ENCODE results near the gene ITPK1.

Gene ITPK1

DNA sequence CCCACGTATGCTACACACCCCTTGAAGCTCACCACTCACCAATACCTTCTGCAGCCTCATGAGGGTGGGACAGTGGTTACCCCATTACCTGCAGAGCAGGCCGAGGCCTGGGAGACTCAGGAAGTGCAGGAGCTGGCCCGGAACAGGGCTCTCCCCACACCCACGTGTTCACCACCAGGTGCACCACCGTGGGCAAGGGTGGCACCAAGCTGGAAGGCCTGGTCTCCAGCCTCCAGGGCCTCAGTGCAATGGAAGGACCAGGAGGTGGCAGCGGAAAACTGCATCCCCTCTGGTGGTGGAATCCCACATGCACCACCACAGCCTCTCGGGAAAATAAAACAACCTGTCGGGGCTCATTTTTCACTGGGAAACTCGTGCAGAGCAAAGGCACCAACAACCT, 36.4 kb downstream of the ITPK1 start:
- Histone ChIP-seq H3K4me3 (ENCODE audit: low read length) (no peak overlapping the region), H3K9me3 (ENCODE audit: insufficient read depth, low read depth, low read length) (no peaks in the 10 kb centered on the region), H3K36me3 (ENCODE audit: insufficient read depth, low read length) (no peaks in the 10 kb centered on the region), H3K27ac (ENCODE audit: low read depth, low read length) (no peak overlapping the region), H3K9ac (ENCODE audit: low read depth, low read length) (no peak overlapping the region), H3K4me1 (ENCODE audit: insufficient read depth, low read length) (no peaks in the 10 kb centered on the region), H3K27me3 (ENCODE audit: insufficient read depth, low read length) (no peaks in the 10 kb centered on the region)
- WGBS, result 92% methylated on average over 8 of the region's 9 CpGs

DNA sequence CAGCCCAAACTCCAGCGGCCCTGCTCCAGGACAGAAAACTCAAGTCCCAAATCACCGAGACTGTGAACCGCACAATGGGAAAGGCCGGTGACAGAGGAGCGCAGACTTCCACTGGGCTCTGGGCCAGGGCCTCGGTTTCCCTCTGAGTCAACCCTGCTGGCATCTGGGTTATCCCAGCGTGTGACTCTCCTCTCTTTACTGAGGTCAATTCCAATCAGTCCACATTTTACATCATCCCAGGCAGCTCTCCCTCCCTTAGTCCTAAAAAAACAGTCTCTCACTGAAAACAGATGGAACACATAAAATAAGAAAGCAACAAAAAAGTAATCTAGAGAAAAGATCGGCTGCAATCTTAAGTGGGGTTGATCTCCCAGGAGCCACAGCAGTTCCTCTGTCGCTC, 36.9 kb downstream of the ITPK1 start:
- H3K27me3 ChIP-seq (ENCODE audit: insufficient read depth, low read length), result no peaks in the 10 kb centered on the region
- WGBS, result 96% methylated on average over 9 of the region's 9 CpGs

DNA sequence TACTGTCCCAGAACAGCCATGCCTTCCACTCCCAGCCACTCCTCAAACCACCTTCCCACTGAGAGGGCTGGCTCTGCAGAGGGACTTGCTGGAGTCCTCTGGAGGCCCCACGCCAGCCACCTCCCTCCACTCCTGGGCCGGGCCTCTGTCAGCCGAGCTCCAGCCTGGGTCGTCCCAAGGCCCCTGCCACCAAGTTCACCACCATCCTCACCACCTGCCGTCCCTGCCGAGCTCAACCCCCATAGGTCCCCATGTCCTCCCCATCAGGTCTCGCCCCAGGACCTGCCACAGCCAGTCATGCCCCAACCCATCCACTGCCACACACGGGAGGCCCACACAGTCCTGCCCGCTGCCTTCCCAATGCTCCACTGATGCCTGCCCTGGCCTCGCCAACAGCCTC, 39.0 kb downstream of the ITPK1 start:
- no peak overlapping the region for H3K4me3 ChIP-seq (ENCODE audit: low read length)
- H3K4me1 ChIP-seq (ENCODE audit: insufficient read depth, low read length), result no peaks in the 10 kb centered on the region
- no peaks in the 10 kb centered on the region for H3K27me3 ChIP-seq (ENCODE audit: insufficient read depth, low read length)
- no peak overlapping the region for H3K9ac ChIP-seq (ENCODE audit: low read depth, low read length)
- no peaks in the 10 kb centered on the region for H3K36me3 ChIP-seq (ENCODE audit: insufficient read depth, low read length)
- 90% methylated on average over 10 of the region's 10 CpGs for WGBS
- H3K27ac ChIP-seq (ENCODE audit: low read depth, low read length), result no peak overlapping the region
- no peaks in the 10 kb centered on the region for H3K9me3 ChIP-seq (ENCODE audit: insufficient read depth, low read depth, low read length)

More for the DNA sequence above, 36.9 kb downstream of the ITPK1 start:
- no peaks in the 10 kb centered on the region for H3K36me3 ChIP-seq (ENCODE audit: insufficient read depth, low read length)
- no peak overlapping the region for H3K4me3 ChIP-seq (ENCODE audit: low read length)
- no peak overlapping the region for H3K27ac ChIP-seq (ENCODE audit: low read depth, low read length)
- no peak overlapping the region for H3K9ac ChIP-seq (ENCODE audit: low read depth, low read length)
- no peaks in the 10 kb centered on the region for H3K9me3 ChIP-seq (ENCODE audit: insufficient read depth, low read depth, low read length)
- no peaks in the 10 kb centered on the region for H3K4me1 ChIP-seq (ENCODE audit: insufficient read depth, low read length)

DNA sequence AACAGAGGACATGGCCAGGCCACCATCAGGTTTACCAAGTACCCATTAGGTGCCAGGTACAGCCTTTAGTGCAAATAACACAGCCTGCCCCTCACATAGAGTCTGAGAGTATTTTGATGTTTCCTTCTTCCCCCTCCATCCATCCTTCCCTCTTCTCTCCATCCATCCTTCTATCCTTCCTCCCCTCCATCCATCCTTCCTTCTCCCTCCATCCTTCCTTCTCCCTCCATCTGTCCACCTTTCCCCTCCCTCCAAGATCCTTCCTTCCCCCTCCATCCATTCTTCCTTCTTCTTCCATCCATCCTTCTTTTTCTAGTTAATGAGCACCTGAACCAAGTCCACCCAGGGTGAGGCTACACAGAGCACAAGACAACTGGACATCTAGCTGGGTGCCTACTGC, 39.8 kb downstream of the ITPK1 start:
- no peak overlapping the region for H3K27ac ChIP-seq (ENCODE audit: low read depth, low read length)
- H3K4me1 ChIP-seq (ENCODE audit: insufficient read depth, low read length), result no peaks in the 10 kb centered on the region
- H3K9me3 ChIP-seq (ENCODE audit: insufficient read depth, low read depth, low read length), result no peaks in the 10 kb centered on the region
- no peak overlapping the region for H3K4me3 ChIP-seq (ENCODE audit: low read length)
- H3K36me3 ChIP-seq (ENCODE audit: insufficient read depth, low read length), result no peaks in the 10 kb centered on the region
- H3K9ac ChIP-seq (ENCODE audit: low read depth, low read length), result no peak overlapping the region
- H3K27me3 ChIP-seq (ENCODE audit: insufficient read depth, low read length), result no peaks in the 10 kb centered on the region

DNA sequence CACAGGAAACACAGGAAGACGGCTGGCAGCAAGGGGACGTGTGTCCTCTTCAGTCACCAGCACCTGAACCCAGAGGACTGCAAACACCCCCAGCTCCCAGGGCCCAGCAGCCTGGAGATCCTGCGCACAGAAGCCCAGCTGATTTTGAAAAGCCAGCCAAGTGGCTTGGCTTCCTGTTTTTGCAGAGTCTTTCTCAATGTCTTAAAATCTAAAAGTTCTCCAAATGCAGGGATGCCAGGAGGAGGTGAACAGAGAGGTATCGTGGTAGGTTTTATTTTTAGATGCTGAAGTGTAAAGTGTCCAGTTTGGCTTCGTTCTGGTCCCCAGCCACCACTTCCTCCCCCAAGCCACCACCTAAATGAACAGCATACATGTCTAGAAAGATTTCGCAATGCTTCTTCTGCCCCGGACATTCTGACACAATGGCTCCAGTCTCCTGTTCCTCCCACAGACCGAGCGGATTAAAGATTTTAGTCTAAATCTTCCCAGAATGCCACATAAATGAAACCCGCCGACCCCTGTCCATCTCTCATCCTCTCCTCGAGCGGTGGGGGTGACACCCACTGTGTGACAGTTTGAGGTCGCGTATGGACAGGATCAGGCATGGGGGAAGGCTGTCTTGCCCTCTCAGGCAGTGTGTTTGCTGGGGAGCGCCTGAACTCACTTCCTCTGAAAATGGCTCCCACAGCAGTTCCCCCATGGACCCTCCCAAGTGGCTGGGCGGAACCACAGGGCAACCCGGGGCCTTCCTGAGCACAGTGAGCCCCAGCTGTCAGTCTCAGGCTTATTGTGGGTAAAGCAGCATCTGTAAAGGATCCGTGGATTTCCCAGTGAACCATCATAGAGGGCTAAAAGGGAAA, 41.6 kb downstream of the ITPK1 start:
- Histone ChIP-seq H3K4me3 (ENCODE audit: low read length) (no peak overlapping the region), H3K4me1 (ENCODE audit: insufficient read depth, low read length) (no peaks in the 10 kb centered on the region), H3K9me3 (ENCODE audit: insufficient read depth, low read depth, low read length) (no peaks in the 10 kb centered on the region), H3K9ac (ENCODE audit: low read depth, low read length) (no peak overlapping the region), H3K27me3 (ENCODE audit: insufficient read depth, low read length) (no peaks in the 10 kb centered on the region), H3K27ac (ENCODE audit: low read depth, low read length) (no peak overlapping the region), H3K36me3 (ENCODE audit: insufficient read depth, low read length) (no peaks in the 10 kb centered on the region)
- 85% methylated on average over 18 of the region's 19 CpGs for WGBS

DNA sequence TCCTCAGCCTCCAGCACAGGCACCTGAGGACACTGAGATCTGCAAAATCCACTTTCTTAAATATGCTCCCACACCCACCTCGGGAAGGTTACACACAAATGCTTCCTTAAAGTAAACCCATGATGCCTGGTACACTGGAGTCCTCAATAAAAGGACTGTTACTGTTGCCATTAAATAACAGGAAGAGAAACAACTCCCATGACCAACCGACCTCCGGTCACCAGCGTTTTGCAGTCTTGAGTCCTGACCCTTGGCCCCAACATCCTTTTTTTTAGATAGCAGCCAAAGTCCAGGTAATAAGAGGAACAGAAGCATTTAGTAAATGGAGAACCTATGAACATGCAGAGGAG, 42.4 kb downstream of the ITPK1 start:
- H3K4me1 ChIP-seq (ENCODE audit: insufficient read depth, low read length), result no peaks in the 10 kb centered on the region
- no peak overlapping the region for H3K9ac ChIP-seq (ENCODE audit: low read depth, low read length)
- WGBS, result 89% methylated on average over 4 of the region's 4 CpGs
- no peaks in the 10 kb centered on the region for H3K36me3 ChIP-seq (ENCODE audit: insufficient read depth, low read length)
- H3K4me3 ChIP-seq (ENCODE audit: low read length), result no peak overlapping the region
- no peaks in the 10 kb centered on the region for H3K27me3 ChIP-seq (ENCODE audit: insufficient read depth, low read length)
- no peak overlapping the region for H3K27ac ChIP-seq (ENCODE audit: low read depth, low read length)
- H3K9me3 ChIP-seq (ENCODE audit: insufficient read depth, low read depth, low read length), result no peaks in the 10 kb centered on the region

DNA sequence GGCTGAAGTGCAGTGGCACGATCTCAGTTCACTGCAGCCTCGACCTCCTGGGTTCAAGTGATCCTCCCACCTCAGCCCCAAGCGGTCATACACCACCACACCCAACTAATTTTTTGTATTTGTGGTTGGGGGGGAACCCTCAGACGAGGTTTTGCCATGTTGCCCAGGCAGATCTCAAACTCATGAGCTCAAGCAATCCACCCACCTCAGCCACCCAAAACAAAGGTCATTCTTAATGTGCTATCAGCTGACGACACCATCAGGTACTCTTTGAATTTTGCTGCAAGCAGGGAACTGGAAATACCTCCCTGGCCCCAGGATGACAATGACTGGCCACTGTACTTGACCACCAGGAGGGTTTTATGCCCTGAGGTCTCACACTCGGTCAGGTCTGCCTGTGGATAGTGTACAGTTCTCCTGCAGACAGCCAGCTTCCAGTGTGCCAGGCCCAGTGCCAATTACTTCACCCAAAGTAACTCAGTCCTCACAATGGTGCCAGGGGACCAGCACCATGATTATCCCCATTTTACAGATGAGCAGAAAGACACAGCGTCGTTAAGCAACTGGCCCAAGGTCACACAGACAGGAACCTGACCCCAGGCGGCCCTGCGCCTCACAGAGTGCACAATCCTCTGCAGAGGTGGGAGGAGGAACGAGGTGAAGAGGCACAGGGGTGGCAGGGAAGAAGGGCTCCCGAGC, 42.9 kb downstream of the ITPK1 start:
- no peak overlapping the region for H3K27ac ChIP-seq (ENCODE audit: low read depth, low read length)
- H3K9me3 ChIP-seq (ENCODE audit: insufficient read depth, low read depth, low read length), result no peaks in the 10 kb centered on the region
- no peaks in the 10 kb centered on the region for H3K36me3 ChIP-seq (ENCODE audit: insufficient read depth, low read length)
- no peaks in the 10 kb centered on the region for H3K27me3 ChIP-seq (ENCODE audit: insufficient read depth, low read length)
- no peak overlapping the region for H3K9ac ChIP-seq (ENCODE audit: low read depth, low read length)
- no peak overlapping the region for H3K4me3 ChIP-seq (ENCODE audit: low read length)
- WGBS, result 95% methylated on average over 11 of the region's 12 CpGs
- H3K4me1 ChIP-seq (ENCODE audit: insufficient read depth, low read length), result no peaks in the 10 kb centered on the region

DNA sequence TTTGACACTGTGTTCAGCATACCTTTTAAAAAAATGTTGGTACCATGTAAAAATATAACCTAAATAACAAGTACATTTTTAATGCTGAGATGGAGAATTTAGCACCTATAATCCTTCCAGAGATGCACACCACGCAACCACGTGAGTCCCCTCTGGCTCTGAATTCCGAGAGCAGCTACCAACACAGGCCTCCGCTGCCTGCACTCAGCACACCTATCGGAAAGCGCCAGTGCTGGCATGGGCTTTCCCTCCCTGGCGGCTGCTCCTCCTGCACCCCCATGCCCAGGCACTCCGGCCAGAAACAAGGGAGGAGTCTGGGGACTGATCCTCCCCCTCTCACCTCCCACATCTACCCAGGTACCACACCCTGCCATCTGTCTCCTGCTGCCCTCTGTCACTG, 47.0 kb downstream of the ITPK1 start:
- H3K27ac ChIP-seq (ENCODE audit: low read depth, low read length), result no peak overlapping the region
- no peaks in the 10 kb centered on the region; the same call in 1 of the 2 replicates for H3K4me1 ChIP-seq (ENCODE audit: insufficient read depth, low read length)
- H3K9ac ChIP-seq (ENCODE audit: low read depth, low read length), result no peak overlapping the region
- H3K27me3 ChIP-seq (ENCODE audit: insufficient read depth, low read length), result no peaks in the 10 kb centered on the region
- H3K36me3 ChIP-seq (ENCODE audit: insufficient read depth, low read length), result no peaks in the 10 kb centered on the region; the same call in 1 of the 2 replicates
- no peaks in the 10 kb centered on the region for H3K9me3 ChIP-seq (ENCODE audit: insufficient read depth, low read depth, low read length)
- H3K4me3 ChIP-seq (ENCODE audit: low read length), result no peak overlapping the region
- 94% methylated on average over 8 of the region's 8 CpGs for WGBS

DNA sequence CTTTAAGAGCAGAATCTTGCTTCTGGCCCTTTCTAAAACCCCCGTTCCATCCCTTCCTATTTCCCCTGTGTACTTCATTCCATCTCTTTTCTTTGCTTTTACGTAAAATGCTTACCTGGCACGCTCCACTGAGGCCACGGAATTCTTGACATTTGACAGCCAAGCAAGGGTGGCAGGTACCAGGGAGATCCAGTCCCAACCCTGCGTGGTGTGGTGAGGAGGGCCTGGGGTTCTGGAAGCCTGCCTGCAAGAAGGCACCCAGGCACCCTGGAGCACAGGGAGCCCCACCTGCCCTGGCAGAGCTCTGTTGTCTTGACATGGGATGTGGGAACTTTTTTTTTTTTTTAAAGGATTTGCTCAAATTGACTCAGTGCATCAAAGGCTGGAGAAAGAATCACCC, 48.6 kb downstream of the ITPK1 start:
- no peak overlapping the region for H3K9ac ChIP-seq (ENCODE audit: low read depth, low read length)
- no peaks in the 10 kb centered on the region; the same call in 1 of the 2 replicates for H3K4me1 ChIP-seq (ENCODE audit: insufficient read depth, low read length)
- no peak overlapping the region for H3K27ac ChIP-seq (ENCODE audit: low read depth, low read length)
- no peaks in the 10 kb centered on the region; the same call in 1 of the 2 replicates for H3K36me3 ChIP-seq (ENCODE audit: insufficient read depth, low read length)
- H3K9me3 ChIP-seq (ENCODE audit: insufficient read depth, low read depth, low read length), result no peaks in the 10 kb centered on the region
- no peak overlapping the region for H3K4me3 ChIP-seq (ENCODE audit: low read length)
- H3K27me3 ChIP-seq (ENCODE audit: insufficient read depth, low read length), result no peaks in the 10 kb centered on the region
- 95% methylated on average over 5 of the region's 5 CpGs for WGBS

DNA sequence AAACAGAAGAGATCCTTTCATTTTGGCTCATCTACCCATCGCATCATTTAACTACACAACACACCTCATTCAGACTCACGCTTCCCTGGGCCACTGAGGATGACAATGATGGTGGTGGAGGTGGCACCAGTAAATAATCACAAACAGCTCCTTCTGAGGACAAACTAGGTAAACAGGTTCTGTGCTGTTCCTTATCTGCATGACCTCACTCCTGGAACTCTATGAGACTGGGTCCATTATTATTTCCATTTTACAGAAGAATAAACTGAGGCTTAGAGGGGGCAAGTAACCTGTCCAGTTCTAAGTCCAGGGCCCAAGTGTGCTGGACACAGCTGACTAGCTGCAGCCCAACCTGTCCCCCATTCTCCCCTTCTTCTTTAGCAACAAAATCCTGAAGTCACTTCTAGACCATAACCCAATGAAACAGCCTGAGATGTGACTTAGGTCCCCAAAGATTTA, 50.4 kb downstream of the ITPK1 start:
- no peak overlapping the region for H3K9ac ChIP-seq (ENCODE audit: low read depth, low read length)
- no peak overlapping the region for H3K27ac ChIP-seq (ENCODE audit: low read depth, low read length)
- H3K27me3 ChIP-seq (ENCODE audit: insufficient read depth, low read length), result no peaks in the 10 kb centered on the region
- WGBS, result 92% methylated on average over 2 of the region's 2 CpGs
- H3K4me3 ChIP-seq (ENCODE audit: low read length), result no peak overlapping the region
- peaks cover 4% of the 10 kb centered on the region for H3K4me1 ChIP-seq (ENCODE audit: insufficient read depth, low read length)
- no peaks in the 10 kb centered on the region; the same call in 1 of the 2 replicates for H3K36me3 ChIP-seq (ENCODE audit: insufficient read depth, low read length)
- no peaks in the 10 kb centered on the region for H3K9me3 ChIP-seq (ENCODE audit: insufficient read depth, low read depth, low read length)

DNA sequence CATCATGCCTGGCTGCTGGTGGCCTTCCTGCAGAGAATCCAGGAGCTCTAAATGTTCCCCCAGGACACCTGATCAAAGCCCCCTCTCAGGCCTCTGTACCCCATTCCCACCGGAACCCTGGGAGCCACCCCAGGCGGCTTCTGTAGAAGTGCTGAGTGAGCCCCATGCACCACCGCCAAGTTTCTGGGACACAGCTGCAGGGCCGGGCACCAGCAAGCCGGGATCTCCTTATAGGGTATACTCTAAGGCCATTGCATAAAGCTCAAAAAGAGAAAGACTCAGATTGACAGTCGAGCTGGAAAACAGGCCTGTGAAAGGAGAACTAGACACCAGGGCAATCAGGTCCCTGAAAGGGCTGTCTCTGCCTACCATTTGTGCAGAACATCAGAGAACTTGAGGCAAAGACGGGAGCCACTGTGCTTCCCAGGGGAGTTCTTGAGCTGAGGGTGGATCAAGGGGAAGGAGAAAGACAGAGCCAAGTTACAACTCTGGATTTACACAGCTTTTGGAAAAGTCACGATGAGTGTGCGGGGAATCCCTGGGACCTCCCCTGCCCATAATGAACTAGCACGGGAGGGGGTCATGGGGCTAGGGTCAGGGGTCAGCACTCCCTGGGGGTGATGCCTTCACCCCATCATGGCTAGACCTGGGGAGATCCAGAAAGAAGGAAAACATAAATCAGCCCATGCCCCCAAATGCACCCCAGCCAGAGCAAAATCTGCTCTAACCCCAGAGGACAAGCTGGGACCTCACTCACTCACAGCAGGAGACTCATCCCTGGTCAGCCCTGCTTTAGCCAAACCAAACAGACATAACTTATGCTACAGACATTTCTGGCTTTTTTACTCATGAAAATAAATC, 51.1 kb downstream of the ITPK1 start:
- 91% methylated on average over 10 of the region's 10 CpGs for WGBS
- Histone ChIP-seq H3K4me1 (ENCODE audit: insufficient read depth, low read length) (peaks cover 9% of the 10 kb centered on the region), H3K9ac (ENCODE audit: low read depth, low read length) (no peak overlapping the region)

More for the DNA sequence above, 51.1 kb downstream of the ITPK1 start:
- no peaks in the 10 kb centered on the region for H3K27me3 ChIP-seq (ENCODE audit: insufficient read depth, low read length)
- H3K27ac ChIP-seq (ENCODE audit: low read depth, low read length), result no peak overlapping the region
- H3K9me3 ChIP-seq (ENCODE audit: insufficient read depth, low read depth, low read length), result no peaks in the 10 kb centered on the region
- no peak overlapping the region for H3K4me3 ChIP-seq (ENCODE audit: low read length)
- no peaks in the 10 kb centered on the region; the same call in 1 of the 2 replicates for H3K36me3 ChIP-seq (ENCODE audit: insufficient read depth, low read length)
